H9 (cell line): ENCODE measurements around the gene PGPEP1. TPM values are rescaled to one million over a fixed set of nuclear protein-coding genes. Genes with fewer than 3 reads are reported as not detected.

Experiments
- DNase-seq: peaks from one replicate; pipeline ENCODE4 v3.0.0-alpha.2; 2017
- H2AFZ ChIP-seq: one replicate; pipeline ENCODE4 v1.6.1; 2013; ENCODE audit warnings: mild to moderate bottlenecking, low read length, control low read depth, moderate library complexity
- H2AK5ac ChIP-seq: 2 replicates; pipeline ENCODE4 v1.6.1; 2013; ENCODE audit warnings: low read length, control low read depth, mixed read lengths; ENCODE audit not compliant: insufficient read length
- H2BK120ac ChIP-seq: one replicate; pipeline ENCODE4 v1.6.1; 2013; ENCODE audit warnings: low read depth, mild to moderate bottlenecking, low read length, control low read depth, inconsistent platforms; ENCODE audit not compliant: poor library complexity, severe bottlenecking
- H2BK12ac ChIP-seq: 2 replicates; pipeline ENCODE4 v1.6.1; 2013; ENCODE audit warnings: low read length, control low read depth, mixed read lengths, low read depth; ENCODE audit not compliant: insufficient read length
- H2BK15ac ChIP-seq: 2 replicates; pipeline ENCODE4 v1.6.1; 2013; ENCODE audit warnings: low read depth, low read length, control low read depth
- H2BK20ac ChIP-seq: one replicate; pipeline ENCODE4 v1.6.1; 2013; ENCODE audit warnings: low read depth, mild to moderate bottlenecking, low read length, control low read depth, inconsistent platforms; ENCODE audit not compliant: poor library complexity, severe bottlenecking
- H2BK5ac ChIP-seq: 2 replicates; pipeline ENCODE4 v1.6.1; 2013; ENCODE audit warnings: low read length, control low read depth, mixed read lengths; ENCODE audit not compliant: insufficient read length
- H3K14ac ChIP-seq: 2 replicates; pipeline ENCODE4 v1.6.1; 2013; ENCODE audit warnings: low read length, control low read depth; ENCODE audit not compliant: insufficient read depth
- H3K18ac ChIP-seq: 2 replicates; pipeline ENCODE4 v1.6.1; 2013; ENCODE audit warnings: low read depth, mild to moderate bottlenecking, mixed read lengths, low read length, control low read depth; ENCODE audit not compliant: insufficient read length
- H3K23ac ChIP-seq: 2 replicates; pipeline ENCODE4 v1.6.1; 2013; ENCODE audit warnings: low read length, control low read depth, mixed read lengths, low read depth; ENCODE audit not compliant: insufficient read length
- H3K23me2 ChIP-seq: 2 replicates; pipeline ENCODE4 v1.6.1; 2013; ENCODE audit warnings: low read depth, mild to moderate bottlenecking, mixed read lengths, low read length, control low read depth; ENCODE audit not compliant: insufficient read length, poor library complexity, severe bottlenecking
- H3K27ac ChIP-seq: 2 replicates; pipeline ENCODE4 v1.5.1; 2013; ENCODE audit warnings: low read length, control low read depth, mixed read lengths, low read depth; ENCODE audit not compliant: insufficient read length
- H3K27me3 ChIP-seq: 2 replicates; pipeline ENCODE4 v1.6.1; 2013; ENCODE audit warnings: low read length, control low read depth, inconsistent platforms; ENCODE audit not compliant: insufficient read depth
- H3K4ac ChIP-seq: 2 replicates; pipeline ENCODE4 v1.6.1; 2013; ENCODE audit warnings: low read depth, mild to moderate bottlenecking, control low read depth, inconsistent platforms, low read length, moderate library complexity
- H3K4me1 ChIP-seq: 2 replicates; pipeline ENCODE4 v1.6.1; 2013; ENCODE audit warnings: low read length, control low read depth, inconsistent platforms; ENCODE audit not compliant: insufficient read depth
- H3K4me2 ChIP-seq: 2 replicates; pipeline ENCODE4 v1.6.1; 2013; ENCODE audit warnings: low read length, control low read depth, mixed read lengths; ENCODE audit not compliant: insufficient read length, insufficient read depth
- H3K56ac ChIP-seq: 2 replicates; pipeline ENCODE4 v1.6.1; 2013; ENCODE audit warnings: low read depth, mild to moderate bottlenecking, mixed read lengths, low read length, control low read depth; ENCODE audit not compliant: insufficient read length
- H3K79me1 ChIP-seq: 2 replicates; pipeline ENCODE4 v1.6.1; 2013; ENCODE audit warnings: low read depth, mild to moderate bottlenecking, moderate library complexity, low read length, control low read depth, inconsistent platforms; ENCODE audit not compliant: insufficient read depth, poor library complexity, severe bottlenecking
- H3K79me2 ChIP-seq: 2 replicates; pipeline ENCODE4 v1.6.1; 2013; ENCODE audit warnings: low read length, control low read depth, inconsistent platforms; ENCODE audit not compliant: insufficient read depth
- H3K9ac ChIP-seq: 2 replicates; pipeline ENCODE4 v1.6.1; 2013; ENCODE audit warnings: low read length, control low read depth, mixed read lengths; ENCODE audit not compliant: insufficient read length; ENCODE audit errors: extremely low read depth
- H3K9me3 ChIP-seq: one replicate; pipeline ENCODE4 v1.6.1; 2013; ENCODE audit warnings: low read depth, low read length, inconsistent platforms; ENCODE audit not compliant: control insufficient read depth
- H3T11ph ChIP-seq: one replicate; pipeline ENCODE4 v1.6.1; 2013; ENCODE audit warnings: mild to moderate bottlenecking, low read length, control low read depth, inconsistent platforms
- H4K20me1 ChIP-seq: one replicate; pipeline ENCODE4 v1.6.1; 2013; ENCODE audit not compliant: control insufficient read depth, insufficient read length, insufficient read depth
- H4K5ac ChIP-seq: 2 replicates; pipeline ENCODE4 v1.6.1; 2013; ENCODE audit warnings: low read depth, mild to moderate bottlenecking, mixed read lengths, low read length, control low read depth; ENCODE audit not compliant: insufficient read length
- H4K8ac ChIP-seq: replicated peaks from 2 replicates; pipeline ENCODE4 v1.6.1; 2013; ENCODE audit warnings: low read length, control low read depth, mixed read lengths, low read depth; ENCODE audit not compliant: insufficient read length
- H4K91ac ChIP-seq: 2 replicates; pipeline ENCODE4 v1.6.1; 2013; ENCODE audit warnings: low read depth, mild to moderate bottlenecking, moderate library complexity, mixed read lengths, low read length, control low read depth; ENCODE audit not compliant: insufficient read length
- H3K27ac Mint-ChIP-seq, 3 experiments: 2 replicates in 2 of 3; 3 replicates in 1 of 3; pipeline ENCODE4 v1.8.0; 2020 to 2021; ENCODE audit warnings: mixed read lengths in 3 of 3, mild to moderate bottlenecking in 1 of 3, moderate library complexity in 1 of 3
- H3K27me3 Mint-ChIP-seq: 2 replicates; pipeline ENCODE4 v1.8.0; 2021; ENCODE audit warnings: low read depth, mild to moderate bottlenecking, moderate library complexity, mixed read lengths
- H3K36me3 Mint-ChIP-seq, 3 experiments: 2 replicates in 2 of 3; 3 replicates in 1 of 3; pipeline ENCODE4 v1.8.0; 2020 to 2021; ENCODE audit warnings: low read depth in 3 of 3, mixed read lengths in 3 of 3; ENCODE audit not compliant: insufficient read depth in 1 of 3
- H3K4me1 Mint-ChIP-seq, 2 experiments: 2 replicates each; pipeline ENCODE4 v1.8.0; 2020; ENCODE audit warnings: mixed read lengths in 2 of 2
- H3K4me3 Mint-ChIP-seq, 2 experiments: 2 replicates in 1 of 2; 3 replicates in 1 of 2; pipeline ENCODE4 v1.8.0; 2020 to 2021; ENCODE audit warnings: mild to moderate bottlenecking in 2 of 2, mixed read lengths in 2 of 2, moderate library complexity in 1 of 2
- H3K9me3 Mint-ChIP-seq, 2 experiments: 2 replicates in 1 of 2; 3 replicates in 1 of 2; pipeline ENCODE4 v1.8.0; 2020; ENCODE audit warnings: mild to moderate bottlenecking in 2 of 2, mixed read lengths in 2 of 2, moderate library complexity in 1 of 2
- WGBS: extraction: QIAGEN DNeasy Blood & Tissue Kit; methylation state at CpG from one replicate; pipeline ENCODE4 v1.1.7; 2013; ENCODE audit warnings: missing lambda C conversion rate, low lambda C conversion rate, mixed read lengths; ENCODE audit not compliant: insufficient read length; ENCODE audit errors: extremely low coverage; 5-methylcytosine and 5-hydroxymethylcytosine counted together
- total RNA-seq: library from RNA; stranded (reverse); gene quantifications from 2 replicates; pipeline ENCODE4 v1.2.1, GENCODE V29; 2021
- TF ChIP-seq, protein P1 (sequence below): fragments of 200-600 bp; sonication (generic); conservative IDR thresholded peaks from 3 replicates; pipeline ENCODE4 v1.8.0; 2021; ENCODE audit warnings: antibody characterized with exemption, mild to moderate bottlenecking

PGPEP1 gene
- total RNA-seq, 1 experiment from 2014 or later, result 64.8 TPM

DNA sequence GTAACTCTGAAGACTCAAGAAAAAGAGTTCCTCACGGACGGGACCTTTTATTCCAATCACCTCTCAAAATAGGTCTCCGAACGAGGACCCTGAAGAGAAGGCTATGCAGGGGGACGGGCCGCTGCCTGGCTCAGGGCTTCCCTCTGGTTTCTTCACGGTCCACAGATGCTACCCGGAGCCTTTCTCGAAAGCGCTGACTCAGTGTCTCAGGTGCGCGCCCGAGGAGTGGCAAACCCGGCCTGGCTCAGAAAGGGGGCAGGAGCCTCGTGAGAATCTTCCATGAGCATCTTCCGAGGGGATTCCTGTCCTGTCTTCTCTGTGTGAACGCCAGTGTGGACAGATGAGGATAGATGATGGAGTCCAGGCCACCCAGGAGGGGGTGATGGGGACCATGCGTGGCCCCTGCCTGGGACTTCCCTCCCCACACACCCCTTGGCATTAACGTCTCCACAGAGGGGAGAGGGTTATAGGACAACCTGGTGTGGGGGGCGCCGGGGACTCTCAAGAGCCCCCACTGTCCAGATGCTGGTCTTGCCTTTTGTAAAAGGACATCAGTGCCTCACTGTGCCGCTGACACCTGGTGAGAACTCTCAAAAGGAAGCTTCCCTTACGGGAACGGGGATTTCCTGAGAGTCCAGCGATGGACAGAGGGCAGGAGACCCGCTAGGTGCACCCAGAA, 34.0 kb upstream of the PGPEP1 start:
- Histone ChIP-seq H3K79me2 (no peaks in the 10 kb centered on the region), H4K8ac (no peak overlapping the region), H2BK15ac (no peak overlapping the region), H3K9me3 (no peaks in the 10 kb centered on the region), H3K4me2 (no peak overlapping the region), H2BK12ac (no peak overlapping the region), H3K18ac (no peak overlapping the region), H2BK5ac (no peak overlapping the region), H3K14ac (no peak overlapping the region), H2BK20ac (no peak overlapping the region), H2AK5ac (no peak overlapping the region), H3K56ac (no peak overlapping the region), H2AFZ (no peak overlapping the region), H3K9ac (no peak overlapping the region), H3K4ac (no peak overlapping the region), H3K23me2 (peaks cover 3% of the 10 kb centered on the region), H3K23ac (no peak overlapping the region), H3K27ac (no peak overlapping the region), H4K5ac (no peak overlapping the region), H3K27me3 (no peaks in the 10 kb centered on the region), H3K79me1 (no peaks in the 10 kb centered on the region), H4K91ac (no peak overlapping the region), H3K4me1 (peaks cover 3% of the 10 kb centered on the region; the same call in 1 of the 2 replicates), H3T11ph (no peak overlapping the region), H2BK120ac (no peak overlapping the region), H4K20me1 (no peaks in the 10 kb centered on the region)
- Mint-ChIP-seq H3K4me1 (peaks cover 26 to 39% of the 10 kb centered on the region in 2 experiments), H3K36me3 (peaks cover 18 to 43% (median 41%) of the 10 kb centered on the region in 3 experiments), H3K27me3 (no peaks in the 10 kb centered on the region), H3K4me3 (no peak overlapping the region), H3K27ac (peak overlapping the region in 1 of 3 experiments; percentile 83; a peak in 2 of 7 replicates), H3K9me3 (no peaks in the 10 kb centered on the region)
- no CpG with 5 or more reads among the region's 26 CpGs for WGBS
- no peak for DNase-seq
- TF ChIP-seq, protein P1, sequence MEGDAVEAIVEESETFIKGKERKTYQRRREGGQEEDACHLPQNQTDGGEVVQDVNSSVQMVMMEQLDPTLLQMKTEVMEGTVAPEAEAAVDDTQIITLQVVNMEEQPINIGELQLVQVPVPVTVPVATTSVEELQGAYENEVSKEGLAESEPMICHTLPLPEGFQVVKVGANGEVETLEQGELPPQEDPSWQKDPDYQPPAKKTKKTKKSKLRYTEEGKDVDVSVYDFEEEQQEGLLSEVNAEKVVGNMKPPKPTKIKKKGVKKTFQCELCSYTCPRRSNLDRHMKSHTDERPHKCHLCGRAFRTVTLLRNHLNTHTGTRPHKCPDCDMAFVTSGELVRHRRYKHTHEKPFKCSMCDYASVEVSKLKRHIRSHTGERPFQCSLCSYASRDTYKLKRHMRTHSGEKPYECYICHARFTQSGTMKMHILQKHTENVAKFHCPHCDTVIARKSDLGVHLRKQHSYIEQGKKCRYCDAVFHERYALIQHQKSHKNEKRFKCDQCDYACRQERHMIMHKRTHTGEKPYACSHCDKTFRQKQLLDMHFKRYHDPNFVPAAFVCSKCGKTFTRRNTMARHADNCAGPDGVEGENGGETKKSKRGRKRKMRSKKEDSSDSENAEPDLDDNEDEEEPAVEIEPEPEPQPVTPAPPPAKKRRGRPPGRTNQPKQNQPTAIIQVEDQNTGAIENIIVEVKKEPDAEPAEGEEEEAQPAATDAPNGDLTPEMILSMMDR, result no peak
